HG03280 (cell line): Measurements from ENCODE around the gene PAMR1.
"Not testable (repeated sequence)": the region's sequence is repeated elsewhere in the genome, so short reads cannot be mapped to it uniquely, and the experiment has no call there.

Experiments used
- ATAC-seq: cut with Tn5 transposase; IDR thresholded peaks from one replicate; pipeline ENCODE4 v1.9.1; 2021; ENCODE audit warnings: mild to moderate bottlenecking, moderate library complexity; ENCODE audit not compliant: unreplicated experiment

PAMR1 gene

DNA sequence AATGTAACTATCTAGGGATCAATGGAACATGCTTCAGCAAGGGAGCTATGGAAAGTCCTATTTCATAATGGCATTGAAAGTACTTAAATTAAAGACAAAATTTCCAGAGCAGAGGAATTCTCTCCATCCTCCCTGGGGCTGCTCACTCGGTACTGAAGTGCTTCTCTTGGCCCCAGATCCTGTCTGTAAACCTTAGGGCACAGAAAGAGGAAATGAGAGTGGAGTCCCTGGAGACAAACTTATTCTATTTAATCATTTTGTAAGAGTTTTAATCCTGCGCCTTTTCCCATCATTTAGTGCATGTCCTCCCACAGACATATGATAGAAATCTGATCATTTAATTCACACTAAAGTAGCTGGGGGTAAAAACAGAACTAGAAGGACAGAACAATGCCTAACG lies 20.9 kb upstream of the PAMR1 start:
- ATAC-seq = no peak

DNA sequence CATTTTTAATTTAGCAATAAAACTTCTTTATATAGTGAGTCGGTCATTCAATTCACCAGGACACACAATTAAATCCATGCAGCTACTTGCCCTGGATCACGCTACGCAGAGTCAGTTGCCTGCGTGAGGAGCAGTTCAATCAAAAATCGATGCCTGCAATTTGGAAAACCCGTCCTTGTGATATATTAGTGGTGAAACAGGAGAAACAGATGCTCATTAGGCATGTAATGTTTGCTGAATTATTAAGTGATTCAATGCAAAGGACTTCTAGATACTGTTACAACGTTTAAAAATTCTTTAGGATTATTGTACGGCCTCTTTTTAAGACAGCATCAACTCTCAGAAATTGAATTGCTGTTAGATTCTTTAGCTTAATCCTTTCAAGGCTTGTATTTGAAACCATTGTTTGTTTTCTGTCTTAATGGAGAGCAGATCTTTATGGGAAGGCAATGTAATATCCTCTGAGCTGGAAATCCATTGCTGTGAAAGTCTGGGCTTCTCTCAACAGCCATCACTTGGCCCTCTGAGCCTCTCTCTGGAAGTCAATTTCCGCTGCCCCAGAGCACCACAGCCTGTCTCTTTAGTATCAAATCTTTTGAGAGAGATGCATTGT lies 20.1 kb upstream of the PAMR1 start:
- no peak for ATAC-seq

DNA sequence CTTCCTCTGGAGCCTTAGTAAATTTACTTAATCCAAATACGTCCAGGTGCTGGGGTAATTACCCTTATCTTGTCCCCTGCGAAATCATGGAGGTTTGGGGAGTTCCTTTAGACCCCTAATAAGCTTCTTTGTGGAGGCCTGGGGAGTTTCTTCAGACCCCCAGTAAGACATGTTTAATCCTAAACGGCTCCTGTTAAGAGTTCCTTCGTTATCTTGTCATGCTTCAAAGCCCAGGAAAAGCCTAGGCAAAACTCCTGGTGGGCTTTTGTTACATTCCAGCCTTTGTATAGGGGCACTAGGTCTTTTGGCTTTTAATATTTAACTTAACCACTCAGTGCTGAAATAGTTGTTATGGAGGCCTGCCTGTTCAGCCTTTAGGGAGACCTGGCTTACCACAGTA lies 18.1 kb upstream of the PAMR1 start:
- ATAC-seq = no peak

DNA sequence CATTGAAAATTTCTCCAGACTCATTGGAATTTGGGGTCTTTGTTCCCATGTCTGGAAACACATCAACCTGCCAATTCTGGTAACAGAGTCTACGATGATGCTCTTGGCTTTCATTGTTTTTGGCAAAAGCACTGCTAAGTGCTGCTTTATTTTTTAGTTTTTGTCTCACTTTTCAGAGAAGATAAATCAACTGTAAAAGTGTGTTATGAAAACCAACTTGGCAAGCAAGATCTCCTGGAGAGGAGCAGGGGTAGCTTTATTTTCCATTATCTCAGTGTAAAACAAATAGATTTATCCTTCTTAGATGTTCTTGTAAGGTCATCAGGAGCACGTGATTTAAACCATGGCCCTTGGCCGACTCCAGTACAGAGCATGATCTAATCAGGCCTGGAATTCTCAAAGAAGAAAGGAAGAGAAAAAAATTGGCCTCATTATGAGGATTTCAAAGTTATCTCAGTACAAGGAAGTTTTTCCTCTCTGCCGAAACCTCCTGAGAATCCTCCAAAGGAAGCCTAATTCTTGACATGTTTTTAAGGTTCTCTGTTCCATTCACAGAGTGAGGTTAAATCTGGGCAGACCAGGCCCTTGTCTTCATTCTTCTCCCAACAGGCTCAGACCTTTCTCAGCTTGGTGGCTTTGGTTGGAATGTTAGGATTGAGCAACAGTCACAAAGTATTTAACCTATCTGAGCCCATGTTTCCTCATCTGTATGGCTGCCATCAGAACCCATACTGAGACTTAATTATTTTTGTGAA lies 16.4 kb upstream of the PAMR1 start:
- no peak for ATAC-seq

DNA sequence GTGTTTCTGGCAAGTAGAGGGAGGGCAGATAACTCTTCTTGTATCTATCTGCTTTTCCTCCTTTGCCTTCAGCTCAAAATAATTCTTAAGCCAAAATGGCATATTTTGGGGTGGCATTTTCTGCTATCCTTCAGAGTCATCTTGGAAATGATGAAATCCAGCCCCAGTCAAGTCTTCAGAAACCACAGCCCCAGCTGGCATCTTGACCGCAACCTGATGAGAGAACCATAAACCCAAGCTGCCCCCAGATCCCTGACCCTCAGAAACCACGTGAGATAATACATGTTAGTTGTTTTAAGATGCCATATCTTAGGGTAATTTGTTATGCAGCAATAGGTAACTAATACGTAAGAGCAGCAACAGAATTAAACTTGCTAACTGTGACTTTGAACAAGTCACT lies 15.1 kb upstream of the PAMR1 start:
- ATAC-seq = no peak

DNA sequence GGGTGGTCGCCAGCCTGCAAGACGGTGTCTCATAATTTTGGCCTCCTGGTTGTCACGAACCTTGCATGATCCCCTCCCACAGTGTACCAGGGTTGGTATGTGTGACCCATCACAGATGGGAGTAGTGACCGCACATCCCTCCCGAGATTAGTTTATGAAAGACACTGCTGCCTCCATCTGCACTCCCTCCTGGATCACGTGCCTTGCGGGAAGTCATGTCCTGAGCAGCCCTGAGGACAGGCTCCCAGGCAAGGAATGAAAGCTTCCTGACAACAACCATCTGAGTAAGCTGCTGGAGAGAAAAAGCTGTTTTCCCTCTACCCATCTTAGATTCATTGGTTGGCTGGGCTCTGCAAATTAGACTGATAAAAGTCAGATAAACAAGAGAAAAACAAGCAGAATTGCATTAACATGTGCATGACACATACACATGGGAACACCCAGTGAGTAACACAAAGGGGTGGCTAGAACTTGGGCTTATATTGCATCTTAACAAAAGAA lies 14.4 kb upstream of the PAMR1 start:
- no peak for ATAC-seq

DNA sequence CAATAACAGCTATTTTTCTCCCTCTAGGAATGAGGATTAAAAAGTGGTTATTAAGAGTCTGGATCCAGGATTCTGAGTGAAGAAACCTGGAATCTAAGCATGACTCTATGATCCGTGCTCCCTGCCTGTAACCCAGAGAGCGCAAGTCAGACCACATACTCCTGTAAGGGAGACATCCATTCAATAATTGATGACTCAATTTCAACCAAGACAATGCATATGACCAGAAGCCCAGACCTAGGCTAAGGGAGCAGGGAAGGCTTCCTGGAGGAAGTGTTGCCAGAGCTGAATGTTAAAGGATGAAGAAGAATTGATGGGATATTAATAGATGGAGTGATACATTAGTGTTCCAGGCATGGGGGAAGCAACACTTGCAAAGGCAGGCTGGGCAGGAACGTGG lies 13.8 kb upstream of the PAMR1 start:
- ATAC-seq = no peak

DNA sequence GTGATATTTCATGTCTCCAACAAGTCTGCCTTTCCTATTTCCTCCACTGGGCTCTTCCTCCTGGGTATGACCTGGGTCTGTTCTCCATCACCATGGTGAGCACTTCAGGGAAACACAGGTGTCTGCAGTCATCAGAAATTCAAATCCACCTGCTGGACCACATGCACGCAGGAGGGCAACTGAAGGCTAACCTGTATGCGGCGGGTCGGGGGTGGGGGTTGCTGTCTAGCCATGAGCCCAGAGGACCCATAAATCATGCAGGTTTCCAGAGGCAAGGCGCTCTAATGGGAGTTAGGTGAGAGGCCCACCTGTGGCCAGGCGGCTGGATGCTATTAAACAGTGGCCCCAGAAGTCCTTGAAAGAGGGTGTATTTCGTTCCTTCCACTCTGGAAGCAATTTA lies 11.1 kb upstream of the PAMR1 start:
- ATAC-seq = no peak

DNA sequence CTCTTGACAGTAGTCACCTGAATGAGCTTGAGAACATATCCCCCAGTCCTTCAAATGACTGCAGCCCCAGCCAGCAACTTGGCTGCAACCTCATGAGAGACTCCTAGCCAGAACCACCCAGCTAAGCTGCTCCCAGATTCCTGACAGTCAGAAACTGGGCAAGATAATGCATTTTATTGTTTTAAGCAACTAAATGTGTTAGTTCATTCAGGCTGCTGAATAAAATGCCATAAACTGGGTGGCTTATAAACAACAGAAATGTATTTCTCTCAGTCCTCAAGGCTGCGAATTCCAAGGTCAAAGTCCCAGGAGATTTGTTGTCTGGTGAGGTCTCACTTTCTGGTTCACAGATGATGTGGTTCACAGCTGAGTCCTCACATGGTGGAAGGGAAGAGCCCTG lies 5.8 kb upstream of the PAMR1 start:
- ATAC-seq = no peak

DNA sequence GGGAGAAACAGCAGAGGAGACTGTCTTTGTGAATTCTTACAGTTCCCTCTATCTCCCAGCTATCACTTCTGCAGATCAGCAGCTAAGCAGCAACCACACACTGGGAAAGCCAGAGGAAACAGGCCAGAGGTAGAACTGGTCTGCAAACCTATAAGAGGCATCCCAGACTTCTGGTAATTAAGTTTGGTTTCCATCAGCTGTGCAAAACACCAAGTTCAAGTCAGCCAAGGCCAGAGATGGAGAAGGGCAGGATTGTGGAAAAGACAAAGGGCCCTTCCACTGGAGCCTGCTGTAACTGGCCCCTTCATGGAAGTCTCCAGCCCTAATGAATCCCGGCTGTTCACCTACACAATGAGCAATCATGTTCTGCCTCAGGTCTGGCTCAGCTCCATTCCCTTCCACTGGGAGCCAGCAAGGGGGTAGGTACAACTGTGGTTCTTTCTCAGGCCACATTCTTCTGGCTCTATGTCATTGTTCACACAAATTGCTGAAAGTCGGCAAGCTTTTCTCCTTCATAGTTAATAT lies 4.6 kb upstream of the PAMR1 start:
- ATAC-seq = no peak

DNA sequence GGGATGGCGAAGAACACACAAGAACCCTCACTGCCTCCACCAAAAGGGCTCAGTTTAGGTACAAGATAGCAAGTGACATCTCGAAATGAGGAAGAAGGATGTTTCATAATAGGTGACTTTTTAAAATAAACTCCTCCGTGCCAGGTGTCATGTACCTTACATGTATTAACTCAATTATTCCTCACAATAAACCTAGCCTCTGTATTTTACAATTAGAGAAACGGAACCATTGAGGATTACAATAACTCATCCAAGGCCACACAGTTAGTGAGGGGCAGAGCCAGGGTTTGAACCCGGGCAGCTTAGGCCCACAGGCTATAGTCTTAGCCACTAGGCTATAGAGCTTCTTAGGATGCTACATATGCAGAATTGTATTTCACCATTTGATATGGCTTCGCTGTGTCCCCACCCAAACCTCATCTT lies 965 bp upstream of the PAMR1 start:
- no peak for ATAC-seq

DNA sequence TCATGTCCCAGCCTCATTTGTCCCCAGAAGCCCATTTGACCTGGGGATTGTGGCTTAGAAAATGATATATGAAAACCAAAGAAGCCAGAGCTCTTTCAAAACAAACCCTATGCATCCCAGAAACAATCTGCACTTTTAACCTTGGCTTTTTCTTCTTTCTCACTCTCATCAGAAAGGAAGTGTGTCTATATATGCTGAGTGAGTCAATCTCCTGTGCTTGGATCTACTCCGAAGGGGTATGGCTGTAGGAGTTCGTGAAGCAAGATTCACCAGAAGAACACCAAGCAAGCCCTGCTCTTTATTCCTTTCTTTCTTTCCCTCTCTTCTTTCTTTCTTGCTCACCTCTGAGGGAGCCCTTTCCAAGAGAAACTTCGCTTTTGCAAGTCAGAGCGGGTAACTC lies 636 bp downstream of the PAMR1 start:
- no peak for ATAC-seq

DNA sequence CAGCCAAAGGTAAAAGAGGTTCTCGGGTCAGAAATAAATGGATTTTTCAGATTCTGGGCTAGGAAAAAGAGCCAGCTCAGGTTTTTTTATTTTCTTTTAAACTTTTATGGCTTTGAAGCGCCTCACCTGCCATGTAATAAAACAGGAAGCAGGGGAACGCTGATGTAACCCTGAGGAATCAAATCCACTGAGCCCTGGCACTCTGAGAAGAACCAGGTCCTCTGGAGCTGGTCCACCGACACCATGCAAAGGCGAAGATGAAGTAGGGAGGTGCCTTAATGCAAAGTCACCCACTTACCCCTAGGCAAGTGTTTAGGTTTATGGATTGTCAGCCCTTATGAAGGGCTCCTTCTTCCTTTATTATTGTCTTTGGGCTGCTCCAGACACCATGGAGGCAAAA lies 1.6 kb downstream of the PAMR1 start:
- no peak for ATAC-seq

DNA sequence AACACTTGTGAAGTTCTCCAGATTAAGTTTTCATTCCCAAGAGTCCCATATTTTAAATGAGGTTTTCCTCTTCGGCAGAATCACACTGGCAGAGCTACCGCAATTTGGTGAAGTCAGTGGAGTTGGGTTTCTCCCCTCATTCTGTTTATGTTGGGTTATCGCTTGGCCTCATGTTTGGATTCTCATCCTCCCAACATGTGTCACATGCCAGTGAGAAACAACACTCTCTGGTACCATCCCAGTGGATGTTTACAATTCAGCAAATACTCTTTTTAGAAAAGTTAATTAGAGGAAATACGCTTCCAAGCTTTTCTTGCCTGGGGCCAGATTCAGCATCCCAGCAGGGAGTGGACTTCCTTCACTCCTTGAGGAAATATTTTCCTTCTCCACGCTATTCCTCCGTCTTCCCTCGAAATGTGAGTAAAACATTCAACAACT lies 2.1 kb downstream of the PAMR1 start:
- ATAC-seq = no peak

DNA sequence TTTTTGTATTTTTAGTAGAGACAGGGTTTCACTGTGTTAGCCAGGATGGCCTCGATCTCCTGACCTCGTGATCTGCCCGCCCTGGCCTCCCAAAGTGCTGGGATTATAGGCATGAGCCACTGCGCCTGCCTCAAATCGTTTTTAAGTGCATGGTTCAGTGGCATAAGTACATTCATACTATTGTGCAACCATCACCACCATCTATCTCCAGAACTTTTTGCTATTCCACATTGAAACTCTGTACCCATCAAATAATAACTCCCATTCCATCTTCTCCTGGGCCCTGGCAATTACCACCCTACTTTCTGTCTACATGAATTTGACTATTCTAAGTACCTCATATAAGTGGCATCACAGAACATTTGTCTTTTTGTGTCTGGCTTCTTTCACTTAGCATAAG lies 3.3 kb downstream of the PAMR1 start:
- not testable (repeated sequence) for ATAC-seq

DNA sequence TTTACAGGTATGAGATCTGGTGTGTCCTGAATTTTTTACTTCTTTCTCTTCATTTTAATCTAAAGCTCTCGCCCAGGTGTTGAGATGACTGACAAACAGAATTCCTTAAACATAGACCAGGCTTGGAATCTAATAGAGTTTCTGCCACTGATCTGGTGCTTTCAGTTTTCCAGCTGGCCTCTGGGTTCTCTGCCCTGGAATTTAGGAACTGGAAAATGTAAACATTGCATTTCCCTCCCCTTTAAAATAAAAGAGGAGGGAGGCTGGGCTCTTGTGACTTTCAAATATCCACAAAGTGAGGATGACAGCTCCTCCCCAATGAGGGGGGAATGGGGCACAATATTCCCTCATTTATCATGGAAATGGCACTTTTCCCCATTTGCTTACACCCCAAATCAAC lies 5.0 kb downstream of the PAMR1 start:
- no peak for ATAC-seq

DNA sequence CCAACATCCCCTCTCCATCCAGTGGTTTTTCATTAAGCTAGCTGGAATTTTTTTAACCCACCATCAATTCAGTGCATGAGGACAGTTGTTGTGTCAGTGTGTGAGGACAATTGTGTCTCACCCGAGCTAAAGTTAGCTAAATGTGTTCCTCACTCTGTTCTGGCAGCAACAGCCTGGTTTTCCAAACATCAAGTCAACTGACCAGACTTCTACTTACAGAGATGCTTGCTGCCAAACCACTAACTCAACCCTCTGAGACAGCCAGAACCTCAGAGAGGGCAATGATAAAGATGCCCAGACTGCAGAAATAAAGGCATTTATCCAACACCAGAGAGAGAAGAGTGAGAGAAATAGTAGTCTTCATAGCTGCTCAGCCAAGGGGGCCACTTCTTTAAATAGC lies 6.7 kb downstream of the PAMR1 start:
- no peak for ATAC-seq

DNA sequence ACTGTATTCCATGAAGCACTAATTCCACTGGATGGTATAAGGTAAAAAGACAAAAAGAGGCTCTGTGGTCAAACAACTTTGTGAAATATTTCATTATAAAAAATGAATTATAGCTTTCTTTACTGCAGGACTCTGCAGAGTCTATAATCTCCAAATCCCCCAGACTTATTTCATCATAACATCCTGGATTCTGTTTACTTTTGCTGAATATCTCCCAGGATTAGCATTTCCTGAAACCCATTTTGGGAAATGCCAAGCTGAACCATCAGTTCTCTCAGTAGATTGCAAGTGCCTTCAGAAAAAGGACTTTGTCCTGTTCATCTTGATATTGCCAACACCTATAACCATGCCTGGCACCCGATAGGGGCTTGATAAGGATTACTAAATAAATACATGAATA lies 7.9 kb downstream of the PAMR1 start:
- no peak for ATAC-seq

DNA sequence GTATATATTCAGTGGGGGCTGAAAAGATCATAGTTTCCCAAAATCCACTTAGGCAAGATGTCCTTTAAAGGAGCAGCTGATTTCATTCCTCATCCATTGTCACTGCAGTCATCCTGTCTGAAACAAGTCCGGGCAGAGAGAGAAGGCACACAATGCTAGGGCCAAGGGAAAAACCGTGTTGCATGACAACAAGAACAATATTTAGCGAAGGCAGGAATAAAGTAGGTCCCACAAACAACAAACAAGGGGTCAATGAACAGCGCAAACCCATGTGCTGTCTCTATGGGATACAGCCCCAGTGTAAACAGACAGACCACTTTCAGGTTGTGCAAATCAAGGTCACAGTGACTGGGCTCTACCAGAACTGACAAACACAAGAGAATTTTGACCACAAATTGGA lies 9.0 kb downstream of the PAMR1 start:
- no peak for ATAC-seq

DNA sequence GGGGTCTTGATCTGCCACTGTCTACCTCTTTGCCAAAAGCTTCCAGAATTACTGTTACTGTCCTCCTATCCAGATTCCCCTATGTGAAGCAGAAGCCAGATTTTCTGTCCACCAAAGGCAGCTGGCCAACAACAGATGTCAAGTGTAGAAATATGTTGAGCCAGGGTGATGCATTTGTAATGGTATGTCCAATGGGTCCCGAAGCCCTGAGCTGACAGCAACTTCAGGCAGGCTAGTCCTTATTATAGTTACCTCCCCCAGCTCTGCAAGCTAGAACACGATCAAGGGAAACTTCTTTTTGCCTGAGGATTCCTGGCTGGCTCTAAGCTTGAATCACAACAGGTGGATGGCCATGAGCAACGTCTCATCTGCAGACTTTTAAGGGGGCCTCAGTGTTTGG lies 10.2 kb downstream of the PAMR1 start:
- ATAC-seq = no peak

DNA sequence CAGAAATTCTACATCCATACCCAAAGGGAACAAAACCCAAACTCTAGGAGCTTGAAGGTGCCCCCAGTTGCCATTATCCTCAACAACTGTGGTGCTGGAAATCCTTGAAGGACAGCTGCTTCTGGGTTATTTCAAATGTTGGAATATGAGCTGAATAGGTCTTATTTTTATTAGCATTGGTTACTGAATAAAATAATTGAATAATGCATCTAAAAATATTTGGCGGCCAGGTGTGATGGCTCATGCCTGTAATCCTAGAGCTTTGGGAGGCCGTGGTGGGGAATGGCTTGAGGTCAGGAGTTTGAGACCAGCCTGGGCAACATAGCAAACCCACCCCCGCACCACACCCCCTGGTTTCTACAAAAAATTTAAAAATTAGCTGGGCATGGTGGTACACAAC lies 10.9 kb downstream of the PAMR1 start:
- no peak for ATAC-seq

DNA sequence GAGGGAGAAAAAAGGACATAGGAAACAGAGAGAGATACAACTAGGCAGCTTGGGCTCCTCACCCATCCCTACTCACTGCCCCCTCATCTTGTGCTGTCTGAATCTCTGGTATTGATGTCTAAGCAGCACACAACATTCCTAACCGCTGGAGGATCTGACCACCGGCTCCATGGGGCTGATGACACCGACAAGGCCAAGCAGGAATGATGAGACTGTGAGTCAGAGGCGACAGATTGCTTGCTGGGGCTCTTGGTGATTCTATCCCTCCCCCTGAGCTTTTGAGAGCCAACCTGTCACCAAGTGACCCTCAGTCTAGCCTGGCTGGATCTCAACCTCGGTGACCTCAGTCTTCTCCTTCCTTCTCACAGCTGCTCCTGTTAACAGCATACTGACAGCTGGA lies 13.8 kb downstream of the PAMR1 start:
- ATAC-seq = no peak
